Measurements from ENCODE around the gene COL18A1.

COL18A1 gene

GRCh38 chr21:45537746-45538291 lies 132.9 kb downstream of the COL18A1 start:
- intact Hi-C loops (cut with DNase I) = no loop called here
- peak in 12 of 42 donors; percentile 1 to 31 (median 4) for DNase-seq

- intact Hi-C loops (cut with DNase I) = no loop called here
- peak in 21 of 42 donors; percentile 1 to 43 (median 11) for DNase-seq
Measured at GRCh38 chr21:45538381-45539045, 133.5 kb downstream of the COL18A1 start.

GRCh38 chr21:45539046-45539795 lies 134.3 kb downstream of the COL18A1 start:
- intact Hi-C loops (cut with DNase I) = no loop called here
- peak in 22 of 42 donors; percentile 0 to 33 (median 12) for DNase-seq

GRCh38 chr21:45539796-45540600 lies 135.0 kb downstream of the COL18A1 start:
- DNase-seq = peak in 24 of 42 donors; percentile 1 to 39 (median 10)
- intact Hi-C loops (cut with DNase I) = no loop called here

- intact Hi-C loops (cut with DNase I) = no loop called here
- DNase-seq = peak in 24 of 42 donors; percentile 1 to 41 (median 10)
Measured at GRCh38 chr21:45540601-45540970, 135.6 kb downstream of the COL18A1 start.

- peak in 41 of 42 donors; percentile 54 to 88 (median 74) for DNase-seq
Measured at GRCh38 chr21:45541221-45542039, 136.5 kb downstream of the COL18A1 start.

GRCh38 chr21:45542242-45542666 lies 137.3 kb downstream of the COL18A1 start, which contains the start of gene SLC19A1:
Gene SLC19A1 (minus strand): TSS chr21:45542440. CDS start chr21:45537959, 4,481 bp downstream.
- peak in 41 of 42 donors; percentile 20 to 85 (median 75) for DNase-seq
- intact Hi-C loops (cut with DNase I) = no loop called here

More at GRCh38 chr21:45541221-45542039, 136.5 kb downstream of the COL18A1 start:
- intact Hi-C loops (cut with DNase I) = no loop called here

- intact Hi-C loops (cut with DNase I) = no loop called here
- peak in 23 of 42 donors; percentile 3 to 45 (median 17) for DNase-seq
Measured at GRCh38 chr21:45542667-45543370, 137.9 kb downstream of the COL18A1 start.

GRCh38 chr21:45543371-45543709 lies 138.4 kb downstream of the COL18A1 start:
- intact Hi-C loops (cut with DNase I) = no loop called here
- peak in 23 of 42 donors; percentile 3 to 63 (median 33) for DNase-seq

- DNase-seq = peak in 20 of 42 donors; percentile 1 to 44 (median 18)
- intact Hi-C loops (cut with DNase I) = no loop called here
Measured at GRCh38 chr21:45543710-45544448, 138.9 kb downstream of the COL18A1 start.

- intact Hi-C loops (cut with DNase I) = no loop called here
- DNase-seq = peak in 13 of 42 donors; percentile 5 to 40 (median 9)
Measured at GRCh38 chr21:45544449-45545235, 139.7 kb downstream of the COL18A1 start.

GRCh38 chr21:45545236-45545570 lies 140.2 kb downstream of the COL18A1 start:
- intact Hi-C loops (cut with DNase I) = no loop called here
- DNase-seq = peak in 5 of 42 donors; percentile 1 to 23 (median 7)

- peak in 14 of 42 donors; percentile 2 to 40 (median 12) for DNase-seq
- intact Hi-C loops (cut with DNase I) = no loop called here
Measured at GRCh38 chr21:45545691-45546531, 140.9 kb downstream of the COL18A1 start.

GRCh38 chr21:45546636-45547544 lies 141.9 kb downstream of the COL18A1 start:
- peak in 5 of 42 donors; percentile 3 to 15 (median 13) for DNase-seq

More at GRCh38 chr21:45546636-45547544, 141.9 kb downstream of the COL18A1 start:
- intact Hi-C loops (cut with DNase I) = no loop called here

Measured in head of caudate nucleus (tissue), 42 donors.